Smooth muscle cell (in vitro differentiated cells): Measurements from ENCODE around the gene FBXW7. TPM values are rescaled to one million over a fixed set of nuclear protein-coding genes. Genes with fewer than 3 reads are reported as not detected.

Experiments used
- DNase-seq: peaks from one replicate; lab custom pipeline; 2025; ENCODE audit not compliant: unreplicated experiment; lab: John Stamatoyannopoulos, UW
- H2AFZ ChIP-seq: fragments of 200-600 bp; sonication (generic); 2 replicates; pipeline ENCODE4 v1.6.0; 2016; ENCODE audit warnings: antibody characterized with exemption, low read depth, mild to moderate bottlenecking
- H3F3A ChIP-seq: fragments of 200-600 bp; sonication (generic); 2 replicates; pipeline ENCODE4 v1.6.0; 2017; ENCODE audit warnings: antibody characterized with exemption, low read depth
- H3K27ac ChIP-seq: fragments of 200-600 bp; sonication (generic); 2 replicates; pipeline ENCODE4 v1.5.1; 2016; ENCODE audit warnings: low read depth, mild to moderate bottlenecking
- H3K27me3 ChIP-seq: fragments of 200-600 bp; sonication (generic); 2 replicates; pipeline ENCODE4 v1.6.1; 2016; ENCODE audit warnings: low read depth, mild to moderate bottlenecking
- H3K36me3 ChIP-seq: fragments of 200-600 bp; sonication (generic); 2 replicates; pipeline ENCODE4 v1.5.1; 2016; ENCODE audit warnings: low read depth
- H3K4me1 ChIP-seq: fragments of 200-600 bp; sonication (generic); 2 replicates; pipeline ENCODE4 v1.5.1; 2016; ENCODE audit warnings: low read depth
- H3K4me2 ChIP-seq: fragments of 200-600 bp; sonication (generic); 2 replicates; pipeline ENCODE4 v1.6.0; 2016; ENCODE audit warnings: mild to moderate bottlenecking
- H3K4me3 ChIP-seq: fragments of 200-600 bp; sonication (generic); 2 replicates; pipeline ENCODE4 v1.5.1; 2016; ENCODE audit warnings: mild to moderate bottlenecking
- H3K79me2 ChIP-seq: fragments of 200-600 bp; sonication (generic); 2 replicates; pipeline ENCODE4 v1.6.0; 2016; ENCODE audit warnings: low read depth, mild to moderate bottlenecking
- H3K9ac ChIP-seq: fragments of 200-600 bp; sonication (generic); 2 replicates; pipeline ENCODE4 v1.6.0; 2016; ENCODE audit warnings: low read depth
- H3K9me3 ChIP-seq: fragments of 200-600 bp; sonication (generic); replicated peaks from 2 replicates; pipeline ENCODE4 v1.5.1; 2016; ENCODE audit warnings: low read depth
- H4K20me1 ChIP-seq: fragments of 200-600 bp; sonication (generic); 2 replicates; pipeline ENCODE4 v1.6.0; 2016; ENCODE audit warnings: low read depth
- CTCF ChIP-seq: fragments of 200-600 bp; sonication (generic); IDR thresholded peaks from 2 replicates; pipeline ENCODE4 v1.5.1; 2017; ENCODE audit warnings: borderline replicate concordance, mild to moderate bottlenecking, antibody characterized with exemption; ENCODE audit not compliant: insufficient read depth, poor library complexity, severe bottlenecking
- WGBS: methylation state at CpG from one replicate; pipeline ENCODE4 v1.1.7; 2016; ENCODE audit warnings: low lambda C conversion rate; 5-methylcytosine and 5-hydroxymethylcytosine counted together
- polyA plus RNA-seq: library from polyadenylated mRNA; unstranded; fragments of >200 nt; fragmentation: Nextera tagmentation; extraction: Ambion mirVana; gene quantifications from 2 replicates; pipeline ENCODE4 v1.2.1, GENCODE V29; 2016
- total RNA-seq: library from RNA; depleted of rRNA; stranded (reverse); fragments of >200 nt; gene quantifications from 2 replicates; pipeline ENCODE4 v1.2.3, GENCODE V29; 2014

Gene FBXW7
- total and polyA plus RNA-seq, 2 experiments from 2014 or later = 16.4 to 31.6 TPM

DNA sequence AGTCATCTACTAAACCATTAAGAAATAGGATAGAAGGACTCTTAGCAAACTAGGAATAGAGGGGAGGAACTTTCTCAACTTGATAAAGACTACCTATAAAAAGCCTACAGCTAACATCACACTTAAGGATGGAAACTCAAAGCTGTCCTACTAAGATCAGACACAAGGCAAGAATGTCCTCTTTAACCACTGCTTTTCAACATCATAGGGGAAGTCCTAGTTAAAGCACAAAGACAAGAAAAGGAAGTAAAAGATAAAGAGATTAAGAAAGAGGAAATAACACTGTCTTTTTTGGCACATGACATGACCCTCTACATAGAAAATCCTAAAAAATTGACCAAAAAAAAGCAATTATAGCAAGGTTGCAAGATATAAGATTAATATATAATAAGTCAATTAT, 136.6 kb downstream of the FBXW7 start:
- Histone ChIP-seq H3K4me3 (no peak overlapping the region), H3K4me1 (no peaks in the 10 kb centered on the region), H3K9ac (no peak overlapping the region), H3K27ac (no peak overlapping the region), H3K9me3 (no peaks in the 10 kb centered on the region), H3F3A (no peaks in the 10 kb centered on the region), H2AFZ (no peak overlapping the region), H3K4me2 (no peak overlapping the region), H3K27me3 (no peaks in the 10 kb centered on the region), H4K20me1 (peaks cover 50% of the 10 kb centered on the region), H3K79me2 (peaks cover 9% of the 10 kb centered on the region), H3K36me3 (no peaks in the 10 kb centered on the region)
- no peak for TF ChIP-seq CTCF
- no peak for DNase-seq

GRCh38 chr4:152398060-152398459, 137.8 kb downstream of the FBXW7 start:
- WGBS = 100% methylated on average over 1 of the region's 1 CpG
- no peak for DNase-seq
- Histone ChIP-seq H3K27ac (no peak overlapping the region), H3K4me1 (no peaks in the 10 kb centered on the region), H3K27me3 (no peaks in the 10 kb centered on the region), H3K9ac (no peak overlapping the region), H3K9me3 (no peaks in the 10 kb centered on the region), H3K4me3 (no peak overlapping the region), H3K36me3 (no peaks in the 10 kb centered on the region), H2AFZ (no peak overlapping the region), H3F3A (no peaks in the 10 kb centered on the region), H3K4me2 (no peak overlapping the region), H3K79me2 (peaks cover 9% of the 10 kb centered on the region), H4K20me1 (peaks cover 60% of the 10 kb centered on the region)
- peak; percentile 50 for TF ChIP-seq CTCF

GRCh38 chr4:152394791-152395190, 141.1 kb downstream of the FBXW7 start:
- H3K4me2 ChIP-seq = no peak overlapping the region
- whole genome bisulfite sequencing = 94% methylated on average over 4 of the region's 4 CpGs

More at GRCh38 chr4:152394791-152395190, 141.1 kb downstream of the FBXW7 start:
- Histone ChIP-seq H3K27me3 (no peaks in the 10 kb centered on the region), H3K4me1 (no peaks in the 10 kb centered on the region), H3K9ac (no peak overlapping the region), H4K20me1 (peaks cover 38% of the 10 kb centered on the region), H3F3A (no peaks in the 10 kb centered on the region), H2AFZ (no peak overlapping the region), H3K4me3 (no peak overlapping the region), H3K9me3 (no peaks in the 10 kb centered on the region), H3K79me2 (peaks cover 6% of the 10 kb centered on the region), H3K36me3 (no peaks in the 10 kb centered on the region), H3K27ac (no peak overlapping the region)
- no peak for TF ChIP-seq CTCF
- no peak for DNase-seq
